ENCODE data around the gene COX6B1. TPM values are rescaled to one million over a fixed set of nuclear protein-coding genes. Genes with fewer than 3 reads are reported as not detected.

Gene COX6B1
- 496 TPM for total RNA-seq (2021; ENCODE audit: unreplicated experiment)
- polyA plus RNA-seq (2012), result 640 and 749 TPM in 2 replicates
- percentile 81 among the genes with signal in this experiment for Bru-seq, nascent RNA
- BruChase-seq, experiment 1, labeled RNA remaining after a 6-hour chase, result percentile 86 among the genes with signal in this experiment
- percentile 83 among the genes with signal in this experiment for BruChase-seq, experiment 2, labeled RNA remaining after a 2-hour chase
- long read RNA-seq, transcript COX6B1-201 (4 exons, 667 nt), result major isoform, 114 of 177 reads
- long read RNA-seq, partial matches to known transcripts, result 60 of 177 reads
- long read RNA-seq, other reads (novel, unspliced or antisense), result 3 of 177 reads

GRCh38 chr19:35648017-35648961, at the start of gene COX6B1:
TSS of gene COX6B1 (plus strand) at chr19:35648323. CDS start at chr19:35651244, 2,921 bp downstream.
- RAD21 ChIA-PET (ENCODE audit: low non-redundant PET in 1 of 2, low total read pairs in 2 of 2, uncharacterized antibody in 2 of 2, unreplicated experiment in 2 of 2), result interaction anchor here in 1 of 2 experiments (0.7 kb wide), 1 partner anchor 91 kb away, joined by 3 read pairs; no protein-coding TSS in a partner anchor
- TF ChIP-seq SRF (IDR thresholded peaks at IDR 0.05; ENCODE audit: low read depth), result no peak
- TF ChIP-seq ZBTB33 (IDR thresholded peaks at IDR 0.05; ENCODE audit: extremely low read depth, insufficient replicate concordance, low read length), result peak; percentile 66
- no peak for TF ChIP-seq EZH2phosphoT487 (IDR thresholded peaks at IDR 0.05; ENCODE audit: borderline replicate concordance)
- TF ChIP-seq CTCF (IDR thresholded peaks at IDR 0.05 in 2 of 3, conservative IDR thresholded peaks at IDR 0.05 in 1 of 3; ENCODE audit: borderline replicate concordance in 1 of 3, insufficient read depth in 1 of 3, low read depth in 2 of 3, low read length in 2 of 3), result no peak
- no peak for TF ChIP-seq REST (IDR thresholded peaks at IDR 0.05; ENCODE audit: low read depth)
- TF ChIP-seq JUND (IDR thresholded peaks at IDR 0.05), result no peak
- TF ChIP-seq ATF3 (IDR thresholded peaks at IDR 0.05), result no peak
- TF ChIP-seq FOSL1 (IDR thresholded peaks at IDR 0.05; ENCODE audit: low read depth), result no peak
- peak; percentile 7 for TF ChIP-seq TCF7L2 (IDR thresholded peaks at IDR 0.05; ENCODE audit: borderline replicate concordance, extremely low read depth, insufficient read depth, insufficient read length)
- peak; percentile 55; the same call in 1 of the 2 replicates for TF ChIP-seq ZFX (IDR thresholded peaks at IDR 0.05)
- TF ChIP-seq SIN3A (IDR thresholded peaks at IDR 0.05; ENCODE audit: low read depth), result peak; percentile 54; the same call in 1 of the 2 replicates
- TF ChIP-seq RAD21 (IDR thresholded peaks at IDR 0.05; ENCODE audit: low read depth), result no peak
- TF ChIP-seq ELF1 (IDR thresholded peaks at IDR 0.05; ENCODE audit: borderline replicate concordance, low read depth), result no peak
- TF ChIP-seq EZH2 (IDR thresholded peaks at IDR 0.05), result no peak
- no peak for TF ChIP-seq YY1 (IDR thresholded peaks at IDR 0.05; ENCODE audit: extremely low read depth, insufficient replicate concordance, low read depth, low read length)

More at GRCh38 chr19:35648017-35648961, at the start of gene COX6B1:
- Histone ChIP-seq H3K4me3 (replicated peaks in 1 of 2; ENCODE audit: low read depth in 1 of 2, low read length in 2 of 2) (peak within 1 kb of the TSS; percentile 87 to 95), H3K79me2 (ENCODE audit: insufficient read depth, low read length) (peaks cover 40% of the 10 kb centered on the region), H3K36me3 (ENCODE audit: control insufficient read depth in 1 of 2, insufficient read depth in 2 of 2, low read length in 2 of 2) (peaks cover 7 to 9% of the 10 kb centered on the region in 2 experiments; a peak in 3 of 4 replicates), H3K9me3 (ENCODE audit: control insufficient read depth in 1 of 2, insufficient read depth in 1 of 2, low read depth in 1 of 2, low read length in 2 of 2) (no peaks in the 10 kb centered on the region), H3K9me2 (ENCODE audit: insufficient read depth) (no peaks in the 10 kb centered on the region), H3K4me1 (ENCODE audit: control insufficient read depth in 1 of 2, insufficient read depth in 2 of 2, low read length in 2 of 2) (peaks cover 14 to 41% of the 10 kb centered on the region in 2 experiments; a peak in 3 of 4 replicates), H3K27me3 (ENCODE audit: insufficient read depth, low read length) (no peaks in the 10 kb centered on the region), H3K27ac (ENCODE audit: low read depth, low read length) (peak within 1 kb of the TSS; percentile 85), H2AFZ (ENCODE audit: low read depth, low read length, poor library complexity, severe bottlenecking) (no peak within 1 kb of the TSS), H3K9ac (ENCODE audit: low read length) (peak within 1 kb of the TSS; percentile 79), H4K20me1 (ENCODE audit: insufficient read depth) (no peaks in the 10 kb centered on the region), H3K4me2 (ENCODE audit: low read length) (peak within 1 kb of the TSS; percentile 80)
- CTCF ChIA-PET, result interaction anchor here (0.8 to 1.2 kb wide), 2 partner anchors 138 to 283 kb away, joined by 5 to 6 read pairs; no protein-coding TSS in a partner anchor
- BruUV-seq (replicated peaks), result TSS peak; percentile 85
- intact Hi-C loops (cut with micrococcal nuclease), result loop anchor here (1.0 kb wide), 1 partner anchor 138 kb away; no protein-coding TSS in a partner anchor
- POLR2A ChIA-PET, result interaction anchor here (0.7 to 1.8 kb wide), 14 partner anchors 9 to 507 kb away, joined by 3 to 18 read pairs (median 4); partner anchors contain the start of genes LIN37, PSENEN and U2AF1L4
- DNase-seq (ENCODE audit: low read depth, low spot score) (peak; percentile 94), ATAC-seq (peak; percentile 63)

All from HCT116 (cell line).